Non-pigmented ciliary epithelial cell (primary cell): Measurements from ENCODE around the gene DARS2.
"Not testable (repeated sequence)": the region's sequence is repeated elsewhere in the genome, so short reads cannot be mapped to it uniquely, and the experiment has no call there.

Experiments
- DNase-seq: peaks from one replicate; pipeline ENCODE4 v3.0.0-alpha.2; 2010; ENCODE audit warnings: low read depth

DARS2 gene

GRCh38 chr1:173824315-173825081 lies at the start of gene DARS2, which contains the start of gene CENPL:
Gene DARS2, plus strand, starts transcription at chr1:173824673. Its CDS starts 557 bp downstream, at chr1:173825230.
Gene CENPL, minus strand, starts transcription at chr1:173824883. Its CDS starts 13,584 bp downstream, at chr1:173811299.
- peak; percentile 93 for DNase-seq

DNA sequence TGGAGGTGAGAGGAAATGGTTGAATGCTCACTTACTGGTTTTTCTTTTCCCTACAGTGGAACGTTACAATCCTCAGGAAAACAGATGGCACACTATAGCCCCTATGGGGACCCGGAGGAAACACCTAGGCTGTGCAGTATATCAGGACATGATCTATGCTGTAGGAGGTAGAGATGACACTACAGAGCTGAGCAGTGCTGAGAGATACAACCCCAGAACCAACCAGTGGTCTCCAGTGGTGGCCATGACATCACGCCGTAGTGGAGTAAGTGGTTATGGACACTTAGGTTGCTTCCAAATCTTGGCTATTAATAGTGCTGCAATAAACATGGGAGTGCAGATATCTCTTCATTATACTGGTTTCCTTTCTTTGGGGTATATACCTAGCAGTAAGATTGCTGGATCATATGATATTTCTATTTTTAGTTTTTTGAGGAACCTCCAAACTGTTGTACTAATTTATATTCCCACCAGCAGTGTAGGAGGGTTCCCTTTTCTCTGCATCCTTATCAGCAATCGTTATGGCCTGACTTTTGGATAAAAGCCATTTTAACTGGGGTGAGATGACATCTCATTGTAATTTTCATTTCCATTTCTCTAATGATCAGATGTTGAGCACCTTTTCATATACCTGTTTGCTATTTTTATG lies 48.8 kb upstream of the DARS2 start:
- DNase-seq: no peak

GRCh38 chr1:173779936-173780335 lies 44.5 kb upstream of the DARS2 start:
- DNase-seq: no peak

- no peak for DNase-seq
Measured at GRCh38 chr1:173784997-173785396, 39.5 kb upstream of the DARS2 start.

GRCh38 chr1:173789841-173790240 lies 34.6 kb upstream of the DARS2 start:
- DNase-seq: no peak

- no peak for DNase-seq
Measured at GRCh38 chr1:173798078-173798477, 26.4 kb upstream of the DARS2 start.

GRCh38 chr1:173799995-173800394 lies 24.5 kb upstream of the DARS2 start:
- not testable (repeated sequence) for DNase-seq

DNA sequence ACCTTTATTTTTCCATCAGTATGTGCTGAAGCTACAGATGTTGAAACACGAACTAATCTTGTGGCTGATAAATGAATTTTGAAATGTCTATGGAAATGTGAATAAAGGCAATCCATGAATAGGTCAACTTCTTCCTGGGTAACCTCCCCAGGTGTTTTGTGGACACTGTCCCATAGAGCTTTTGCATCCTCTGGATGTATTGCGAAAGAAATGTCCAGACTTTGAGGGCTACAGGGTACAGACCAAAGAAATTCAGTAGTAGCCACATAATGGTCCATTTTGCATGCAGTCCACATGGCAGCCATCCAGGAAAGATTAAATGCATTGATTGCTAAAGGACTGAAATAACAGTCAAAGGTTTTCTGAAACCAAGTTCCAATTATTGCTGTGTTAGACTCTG lies 21.5 kb upstream of the DARS2 start:
- DNase-seq: no peak

DNA sequence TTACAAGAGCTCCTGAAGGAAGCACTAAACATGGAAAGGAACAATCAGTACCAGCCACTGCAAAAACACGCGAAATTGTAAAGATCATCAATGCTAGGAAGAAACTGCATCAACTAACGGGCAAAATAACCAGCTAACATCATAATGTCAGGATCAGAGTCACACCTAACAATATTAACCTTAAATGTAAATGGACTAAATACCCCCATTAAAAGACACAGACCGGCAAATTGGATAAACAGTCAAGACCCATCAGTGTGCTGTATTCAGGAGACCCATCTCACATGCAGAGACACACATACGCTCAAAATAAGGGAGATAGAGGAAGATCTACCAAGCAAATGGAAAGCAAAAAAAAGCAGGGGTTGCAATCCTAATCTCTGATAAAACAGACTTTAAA lies 10.8 kb upstream of the DARS2 start:
- DNase-seq: not testable (repeated sequence)

- no peak for DNase-seq
Measured at GRCh38 chr1:173818459-173818858, 6.0 kb upstream of the DARS2 start.

DNA sequence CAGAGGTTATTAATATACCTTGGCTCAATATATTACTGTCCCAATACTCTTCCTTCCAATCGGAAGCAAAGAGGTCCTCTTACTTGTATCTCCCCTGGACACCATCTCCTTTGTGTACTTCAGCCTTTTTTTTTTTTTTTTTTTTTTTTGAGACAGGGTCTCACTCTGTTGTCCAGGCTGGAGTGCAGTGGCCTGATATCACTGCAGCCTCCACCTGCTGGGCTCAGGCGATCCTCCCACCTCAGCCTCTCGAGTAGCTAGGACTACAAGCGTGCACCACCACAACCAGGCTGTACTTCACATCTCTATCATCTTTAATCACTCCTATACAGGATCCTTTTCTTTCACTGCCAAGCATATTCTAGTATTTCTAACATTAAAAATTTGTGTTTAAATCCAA lies 2.8 kb upstream of the DARS2 start:
- no peak for DNase-seq

DNA sequence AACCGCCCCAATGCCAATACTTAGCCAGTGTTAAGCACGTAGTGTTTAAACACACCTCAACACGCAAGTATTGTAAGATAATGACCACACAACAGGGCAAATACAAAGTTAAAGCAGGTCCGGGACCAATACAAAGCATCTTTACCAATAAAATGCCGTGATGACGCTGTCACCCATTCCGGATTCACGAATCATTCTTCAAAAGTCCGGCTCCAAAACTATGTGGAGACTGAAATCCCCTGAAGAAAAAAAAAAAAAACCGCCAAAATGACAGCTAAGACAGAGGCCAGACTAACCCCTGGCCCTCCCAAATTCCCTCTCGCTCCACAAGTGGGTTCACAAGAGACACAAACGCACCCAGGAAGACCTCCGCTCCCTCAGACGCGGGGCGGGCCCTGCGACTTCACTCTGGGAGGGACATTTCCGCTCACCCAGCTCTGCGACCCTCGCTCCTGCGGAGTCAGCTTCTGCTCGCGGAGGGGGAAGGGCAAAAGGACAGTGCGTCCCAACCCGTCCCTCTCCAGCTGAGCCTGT lies 625 bp upstream of the DARS2 start:
- no peak for DNase-seq

GRCh38 chr1:173827611-173828010 lies 3.1 kb downstream of the DARS2 start:
- no peak for DNase-seq

- DNase-seq: no peak
Measured at GRCh38 chr1:173832748-173833147, 8.3 kb downstream of the DARS2 start.

- DNase-seq: no peak
Measured at GRCh38 chr1:173852105-173852504, 27.6 kb downstream of the DARS2 start.

- peak; percentile 32 for DNase-seq
Measured at GRCh38 chr1:173853074-173853473, 28.6 kb downstream of the DARS2 start.

DNA sequence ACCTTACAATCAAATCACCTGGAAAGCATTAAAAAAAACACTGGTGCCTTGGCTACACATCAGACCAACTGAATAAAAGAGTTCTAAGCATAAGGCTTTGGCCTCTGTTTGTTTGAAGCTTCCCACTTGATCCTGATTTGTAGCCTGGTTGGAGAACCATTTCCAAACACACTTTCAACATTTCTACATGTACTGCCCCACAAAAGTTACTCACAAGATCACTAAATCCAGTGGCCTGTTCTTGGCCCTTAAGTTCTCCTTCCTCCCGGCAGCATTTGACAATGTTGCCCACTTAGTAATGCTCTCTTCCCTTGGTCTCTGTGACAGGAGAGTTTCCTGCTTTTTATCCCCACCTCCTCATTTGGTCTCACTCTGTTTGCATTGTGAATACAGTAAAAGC lies 31.5 kb downstream of the DARS2 start:
- DNase-seq: no peak

DNA sequence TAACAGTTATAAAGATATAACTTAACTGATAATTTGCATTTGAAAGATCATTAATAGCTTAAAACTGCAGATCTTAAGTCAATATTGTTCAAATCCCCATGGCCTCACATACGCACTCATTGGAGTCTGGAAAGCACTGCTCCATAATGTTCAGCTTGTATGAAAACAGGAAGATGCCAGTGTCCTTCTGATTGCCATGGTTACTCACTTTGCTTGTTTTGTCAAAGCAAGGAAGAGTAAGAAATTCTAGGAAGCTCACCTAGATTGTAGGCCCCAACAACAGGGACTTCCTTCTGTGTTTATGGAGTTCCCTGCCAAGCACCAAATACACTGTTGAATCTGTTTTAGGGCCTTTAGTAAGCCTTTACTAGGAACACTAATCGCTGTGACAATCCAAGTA lies 32.4 kb downstream of the DARS2 start:
- no peak for DNase-seq

- no peak for DNase-seq
Measured at GRCh38 chr1:173857363-173857917, 33.0 kb downstream of the DARS2 start.

- DNase-seq: not testable (repeated sequence)
Measured at GRCh38 chr1:173859547-173859946, 35.1 kb downstream of the DARS2 start.

DNA sequence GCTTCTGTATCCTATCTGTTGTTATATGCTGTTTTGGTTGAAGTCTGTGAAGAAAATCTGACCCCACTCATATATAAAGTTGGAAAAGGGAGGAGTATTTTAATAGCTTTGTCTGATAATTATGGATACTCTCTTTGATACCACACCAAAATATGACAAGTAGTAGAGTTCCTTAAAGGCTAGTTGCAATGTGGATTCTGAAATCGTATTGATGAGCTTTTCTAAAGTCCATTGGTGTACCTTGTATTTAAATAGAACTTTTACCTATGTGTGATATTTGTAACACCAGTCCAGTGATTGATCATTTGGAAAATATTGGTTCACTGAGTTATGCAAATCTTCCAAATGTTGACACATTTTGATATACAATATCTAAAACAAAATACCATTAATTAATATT lies 35.6 kb downstream of the DARS2 start:
- no peak for DNase-seq

GRCh38 chr1:173861731-173862145 lies 37.3 kb downstream of the DARS2 start:
- DNase-seq: no peak
